Activated gamma-delta T cell treated with anti-CD3 and anti-CD28 coated beads, Interleukin-2, amount 50 U/mL, for 16 hours (primary cell): ENCODE data around the gene AKT1.
A peak's percentile ranks its signal among the peaks of the same experiment; 100 is the strongest.
"Not testable (repeated sequence)": the region's sequence is repeated elsewhere in the genome, so short reads cannot be mapped to it uniquely, and the experiment has no call there.

Source experiments
- DNase-seq: peaks from one replicate; pipeline ENCODE4 v3.0.0-alpha.2; 2020; ENCODE audit warnings: low read depth

AKT1 gene

DNA sequence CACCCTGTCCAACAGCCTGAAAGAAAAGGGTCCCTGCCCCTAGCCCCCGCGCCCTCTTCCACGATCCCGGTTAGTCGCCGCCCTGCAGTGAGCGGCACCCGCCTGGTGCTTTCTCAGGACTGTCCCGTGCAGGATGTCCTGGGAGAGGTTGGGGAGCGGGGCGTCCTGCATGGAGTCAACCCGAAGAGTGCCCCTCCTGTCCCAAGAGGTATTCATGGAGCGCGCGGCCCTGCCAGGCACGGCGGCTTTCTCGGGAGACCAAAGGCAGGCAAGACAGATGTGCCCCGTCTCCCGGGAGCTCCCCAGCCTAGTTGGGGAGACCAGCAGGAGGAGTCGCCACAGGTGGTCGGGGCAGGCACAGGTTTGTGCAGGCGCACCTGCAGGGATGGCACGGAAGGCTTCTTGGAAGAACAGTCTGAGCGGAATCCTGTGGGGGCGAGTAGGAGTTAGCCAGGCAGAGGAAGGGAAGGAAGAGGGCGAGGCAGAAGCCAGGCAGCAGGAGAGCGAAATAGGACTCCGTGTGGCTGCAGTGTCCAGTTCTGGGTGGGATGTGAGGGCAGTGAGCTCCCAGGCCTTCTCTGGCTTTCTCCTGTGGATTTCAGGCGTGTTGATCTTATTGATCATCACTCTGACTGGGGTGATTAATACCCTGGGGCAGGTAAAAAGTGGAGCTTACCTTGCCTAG lies 41.9 kb downstream of the AKT1 start:
- no peak for DNase-seq

DNA sequence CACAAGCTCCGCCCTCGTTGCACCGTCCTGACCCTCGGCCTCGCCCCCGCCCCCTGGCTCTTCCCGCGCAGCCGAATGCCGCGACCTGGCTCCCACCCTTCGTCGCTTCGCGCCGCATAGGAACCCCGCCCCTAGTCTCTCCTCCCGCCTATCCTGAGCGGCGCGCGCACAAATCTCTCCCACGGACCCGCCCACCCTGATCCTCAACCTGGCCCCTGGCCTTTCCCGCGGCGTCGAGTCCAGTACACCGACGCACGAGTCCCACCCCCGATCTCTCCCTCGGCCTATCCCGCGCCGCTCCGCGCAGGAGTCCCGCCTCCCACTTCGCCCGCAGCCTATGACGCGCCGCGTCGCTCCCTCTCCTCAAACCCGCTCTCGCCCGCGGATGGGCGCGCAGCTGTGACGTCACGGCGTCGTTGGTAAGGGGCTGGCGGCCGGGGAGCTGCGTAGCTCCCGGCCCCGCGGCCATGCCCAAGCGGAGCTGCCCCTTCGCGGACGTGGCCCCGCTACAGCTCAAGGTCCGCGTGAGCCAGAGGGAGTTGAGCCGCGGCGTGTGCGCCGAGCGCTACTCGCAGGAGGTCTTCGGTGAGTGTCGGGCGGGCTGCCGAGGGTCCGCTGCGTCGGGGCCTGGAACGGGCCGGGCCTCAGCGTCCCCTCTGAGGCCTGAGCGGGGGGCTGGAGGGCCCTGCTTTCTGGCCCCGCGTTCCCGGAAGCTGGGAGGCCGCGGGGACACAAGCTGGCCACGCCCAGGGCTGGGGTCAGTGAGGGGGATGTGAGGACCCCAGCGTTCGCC lies 42.6 kb downstream of the AKT1 start, which contains the start of gene SIVA1:
Gene SIVA1, plus strand, starts transcription at position 413 of the 793 bp plus-strand sequence. Its CDS starts 55 bp downstream, at position 468.
- DNase-seq: peak; percentile 99

DNA sequence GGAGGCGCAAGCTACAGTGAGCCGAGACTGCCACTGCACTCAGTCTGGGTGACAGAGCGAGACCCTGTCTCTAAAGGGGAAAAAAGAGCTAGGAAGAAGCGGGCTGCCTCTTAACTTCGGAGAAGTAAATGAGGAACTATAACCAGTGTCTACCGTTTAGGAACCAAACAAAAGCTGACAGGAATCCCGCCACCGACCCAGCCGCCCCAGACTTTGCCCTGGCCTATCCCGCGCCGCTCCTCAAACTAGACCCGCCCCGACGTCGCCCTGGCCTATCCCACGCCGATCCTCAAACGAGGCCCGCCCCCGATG lies 43.2 kb downstream of the AKT1 start:
- no peak for DNase-seq

- DNase-seq: no peak
Measured at GRCh38 chr14:104751539-104752422, 43.8 kb downstream of the AKT1 start.

GRCh38 chr14:104750753-104751057 lies 44.8 kb downstream of the AKT1 start:
- DNase-seq: not testable (repeated sequence)

DNA sequence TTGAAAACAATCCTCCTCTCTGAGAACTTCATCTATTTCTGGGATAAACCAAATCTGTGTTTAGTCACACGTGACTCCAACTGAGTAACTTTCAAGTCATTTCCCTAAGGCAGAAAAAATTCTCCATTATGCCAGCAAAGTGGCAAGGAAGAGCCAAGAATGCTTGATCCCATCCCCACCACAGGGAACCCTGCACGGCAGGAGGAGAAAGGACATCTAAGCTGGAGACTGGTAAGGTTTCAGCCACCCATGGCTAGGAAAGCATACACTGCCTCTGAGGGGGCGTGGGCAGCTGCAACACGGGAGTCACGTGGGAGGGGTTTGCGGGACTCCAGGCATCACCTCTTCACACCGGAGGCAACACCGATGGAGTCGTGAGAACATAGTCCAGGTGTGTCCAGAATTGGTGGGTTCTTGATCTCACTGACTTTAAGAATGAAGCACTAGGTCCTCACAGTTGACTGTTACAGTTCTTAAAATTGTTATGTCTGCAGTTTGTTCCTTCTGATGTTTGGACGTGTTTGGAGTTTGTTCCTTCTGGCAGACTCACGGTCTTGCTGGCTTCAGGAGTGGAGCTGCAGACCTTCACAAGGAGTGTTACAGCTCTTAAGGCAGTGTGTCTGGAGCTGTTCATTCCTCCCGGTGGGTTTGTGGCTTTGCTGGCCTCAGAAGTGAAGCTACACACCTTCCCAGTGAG lies 45.3 kb downstream of the AKT1 start:
- DNase-seq: no peak

- DNase-seq: no peak
Measured at GRCh38 chr14:104749111-104749649, 46.4 kb downstream of the AKT1 start.

GRCh38 chr14:104747876-104748275 lies 47.7 kb downstream of the AKT1 start:
- no peak for DNase-seq

GRCh38 chr14:104746934-104747481 lies 48.5 kb downstream of the AKT1 start:
- DNase-seq: no peak

- DNase-seq: no peak
Measured at GRCh38 chr14:104746071-104746545, 49.4 kb downstream of the AKT1 start.

GRCh38 chr14:104745431-104745830 lies 50.1 kb downstream of the AKT1 start:
- DNase-seq: no peak

DNA sequence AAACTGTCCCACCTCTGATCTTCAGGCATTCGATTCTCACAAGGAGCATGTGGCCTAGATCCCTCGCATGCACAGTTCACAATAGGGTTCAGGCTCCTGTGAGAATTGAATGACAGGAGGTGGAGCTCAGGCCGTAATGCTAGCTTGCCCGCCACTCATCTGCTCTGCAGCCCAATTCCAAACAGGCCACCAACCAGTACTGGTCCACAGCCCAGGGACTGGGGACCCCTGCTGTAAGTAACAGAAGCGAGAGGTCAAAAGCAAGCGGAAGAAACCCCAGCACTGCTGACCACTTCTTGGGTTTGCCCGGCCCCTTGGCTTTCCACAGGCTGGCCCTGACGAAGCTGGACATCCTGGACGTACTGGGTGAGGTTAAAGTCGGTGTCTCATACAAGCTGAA lies 51.1 kb downstream of the AKT1 start:
- DNase-seq: no peak

- no peak for DNase-seq
Measured at GRCh38 chr14:104743461-104744380, 51.8 kb downstream of the AKT1 start.

GRCh38 chr14:104742586-104743455 lies 52.7 kb downstream of the AKT1 start:
- no peak for DNase-seq

- DNase-seq: no peak
Measured at GRCh38 chr14:104741803-104742251, 53.7 kb downstream of the AKT1 start.

GRCh38 chr14:104741108-104741802 lies 54.3 kb downstream of the AKT1 start:
- no peak for DNase-seq

DNA sequence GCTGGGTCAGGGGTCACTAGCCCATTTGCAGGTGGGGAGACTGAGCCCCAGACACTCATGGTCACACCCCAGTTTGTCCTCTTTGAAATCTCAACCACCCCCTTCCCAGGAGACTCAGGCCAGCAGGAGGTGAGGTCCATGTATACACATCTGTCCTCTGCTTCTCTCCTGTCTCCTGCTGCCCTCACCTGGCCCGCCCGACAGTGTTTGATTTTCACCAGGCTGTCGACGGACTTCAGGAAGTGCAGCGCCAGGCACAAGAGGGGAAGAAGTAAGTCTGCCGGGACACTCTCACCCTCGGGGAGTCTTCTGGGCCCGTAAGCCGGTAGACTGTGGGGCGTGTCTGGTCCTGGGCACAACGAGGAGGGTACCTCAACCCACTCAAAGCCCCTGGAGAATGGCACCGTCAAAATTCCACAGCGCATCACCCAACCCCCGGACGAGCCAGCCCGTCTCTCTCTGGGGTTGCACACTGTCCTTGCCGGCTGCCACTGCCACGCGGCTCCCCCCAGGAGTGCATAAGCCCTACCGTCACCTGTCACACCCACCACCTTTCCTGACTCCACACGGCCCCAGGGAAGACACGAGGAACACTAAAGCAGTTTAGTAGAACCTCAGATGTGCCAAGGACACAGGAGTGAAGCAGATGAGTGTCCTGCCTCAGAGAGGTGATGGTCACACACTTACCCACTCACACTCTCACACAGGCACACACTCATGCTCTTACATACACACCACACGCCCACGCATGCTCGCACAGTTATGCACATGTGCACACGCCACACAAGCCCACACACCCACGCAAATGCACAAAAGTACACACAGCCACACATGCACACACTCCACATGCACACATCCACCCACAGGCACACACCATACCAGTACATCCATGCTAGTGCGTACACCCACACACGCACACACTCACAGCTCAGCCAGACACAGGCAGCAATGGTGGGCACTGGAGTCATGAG lies 55.7 kb downstream of the AKT1 start:
- no peak for DNase-seq
